Neuronal stem cell (in vitro differentiated cells): Measurements from ENCODE around the gene RPS21.
A peak's percentile ranks its signal among the peaks of the same experiment; 100 is the strongest.

Experiments
- DNase-seq: peaks from one replicate; pipeline ENCODE4 v3.0.0-alpha.2; 2013; ENCODE audit warnings: low spot score
- H2AFZ ChIP-seq: one replicate; pipeline ENCODE4 v1.6.1; 2013; ENCODE audit warnings: mild to moderate bottlenecking, low read length, inconsistent platforms
- H2AK5ac ChIP-seq: 2 replicates; pipeline ENCODE4 v1.6.1; 2013; ENCODE audit warnings: low read depth, mild to moderate bottlenecking, inconsistent platforms, low read length, moderate library complexity, mixed read lengths
- H2BK120ac ChIP-seq: 2 replicates; pipeline ENCODE4 v1.6.1; 2013; ENCODE audit warnings: low read depth, mild to moderate bottlenecking, inconsistent platforms, low read length, moderate library complexity, mixed read lengths
- H2BK12ac ChIP-seq: one replicate; pipeline ENCODE4 v1.6.1; 2013; ENCODE audit warnings: low read length, inconsistent platforms
- H2BK15ac ChIP-seq: 2 replicates; pipeline ENCODE4 v1.6.1; 2013; ENCODE audit warnings: mild to moderate bottlenecking, low read length, inconsistent platforms, mixed read lengths
- H2BK5ac ChIP-seq: one replicate; pipeline ENCODE4 v1.6.1; 2013; ENCODE audit warnings: inconsistent platforms, mild to moderate bottlenecking, low read length, moderate library complexity
- H3K14ac ChIP-seq: one replicate; pipeline ENCODE4 v1.6.1; 2013; ENCODE audit warnings: low read length, inconsistent platforms
- H3K18ac ChIP-seq: 2 replicates; pipeline ENCODE4 v1.6.1; 2013; ENCODE audit warnings: low read length, inconsistent platforms
- H3K23ac ChIP-seq: 2 replicates; pipeline ENCODE4 v1.6.1; 2013; ENCODE audit warnings: low read depth, mild to moderate bottlenecking, mixed read lengths, low read length, inconsistent platforms; ENCODE audit not compliant: poor library complexity
- H3K27ac ChIP-seq: replicated peaks from 3 replicates; pipeline ENCODE4 v1.5.1; 2013; ENCODE audit warnings: low read length, inconsistent platforms
- H3K27me3 ChIP-seq, 3 experiments: 2 replicates each; pipeline ENCODE4 v1.6.1; 2013; ENCODE audit warnings: low read length in 3 of 3, mild to moderate bottlenecking in 2 of 3, inconsistent platforms in 1 of 3, low read depth in 1 of 3, mixed read lengths in 1 of 3, moderate library complexity in 1 of 3; ENCODE audit not compliant: control insufficient read depth in 3 of 3, insufficient read depth in 3 of 3
- H3K36me3 ChIP-seq, 2 donors: replicated peaks in 1 of 2; 2 replicates each; pipeline ENCODE4 v1.6.1; 2013; ENCODE audit warnings: low read length in 2 of 2; ENCODE audit not compliant: control insufficient read depth in 2 of 2, insufficient read depth in 2 of 2
- H3K4ac ChIP-seq: 2 replicates; pipeline ENCODE4 v1.6.1; 2013; ENCODE audit warnings: inconsistent platforms, mild to moderate bottlenecking, low read length, moderate library complexity
- H3K4me1 ChIP-seq, 2 donors: 1 replicate in 1 of 2; 2 replicates in 1 of 2; pipeline ENCODE4 v1.6.1; 2013; ENCODE audit warnings: low read length in 2 of 2, low read depth in 1 of 2; ENCODE audit not compliant: control insufficient read depth in 2 of 2, insufficient read depth in 1 of 2
- H3K4me2 ChIP-seq: one replicate; pipeline ENCODE4 v1.6.1; 2013; ENCODE audit warnings: mild to moderate bottlenecking, low read length, inconsistent platforms; ENCODE audit not compliant: insufficient read depth, poor library complexity, severe bottlenecking
- H3K4me3 ChIP-seq, 2 donors: 2 replicates each; pipeline ENCODE4 v1.5.1; 2013; ENCODE audit warnings: low read length in 2 of 2, mild to moderate bottlenecking in 2 of 2, inconsistent platforms in 1 of 2, moderate library complexity in 1 of 2
- H3K79me1 ChIP-seq: one replicate; pipeline ENCODE4 v1.6.1; 2013; ENCODE audit warnings: low read depth, mild to moderate bottlenecking, inconsistent platforms, low read length, moderate library complexity
- H3K9ac ChIP-seq: one replicate; pipeline ENCODE4 v1.6.1; 2013; ENCODE audit warnings: mild to moderate bottlenecking, low read depth, low read length, inconsistent platforms; ENCODE audit not compliant: poor library complexity
- H3K9me3 ChIP-seq, 2 donors: replicated peaks in 1 of 2; 2 replicates each; pipeline versions ENCODE3 to v1.6.1; 2013; ENCODE audit warnings: low read length in 2 of 2, mild to moderate bottlenecking in 2 of 2, inconsistent platforms in 1 of 2, low read depth in 1 of 2, mixed read lengths in 1 of 2, moderate library complexity in 1 of 2; ENCODE audit not compliant: control insufficient read depth in 2 of 2, insufficient read depth in 1 of 2
- H4K8ac ChIP-seq: one replicate; pipeline ENCODE4 v1.6.1; 2013; ENCODE audit warnings: low read depth, mild to moderate bottlenecking, inconsistent platforms, low read length, moderate library complexity
- H4K91ac ChIP-seq: one replicate; pipeline ENCODE4 v1.6.1; 2013; ENCODE audit warnings: low read length, low read depth, mild to moderate bottlenecking, inconsistent platforms; ENCODE audit not compliant: poor library complexity
- WGBS, 2 donors: extraction: QIAGEN DNeasy Blood & Tissue Kit; methylation state at CpG; one replicate each; pipeline ENCODE4 v1.1.7; 2013; ENCODE audit warnings: missing lambda C conversion rate in 2 of 2, mixed read lengths in 1 of 2; ENCODE audit not compliant: insufficient read length in 2 of 2, insufficient replicate concordance in 1 of 2; ENCODE audit errors: extremely low coverage in 2 of 2; 5-methylcytosine and 5-hydroxymethylcytosine counted together

RPS21 gene

DNA sequence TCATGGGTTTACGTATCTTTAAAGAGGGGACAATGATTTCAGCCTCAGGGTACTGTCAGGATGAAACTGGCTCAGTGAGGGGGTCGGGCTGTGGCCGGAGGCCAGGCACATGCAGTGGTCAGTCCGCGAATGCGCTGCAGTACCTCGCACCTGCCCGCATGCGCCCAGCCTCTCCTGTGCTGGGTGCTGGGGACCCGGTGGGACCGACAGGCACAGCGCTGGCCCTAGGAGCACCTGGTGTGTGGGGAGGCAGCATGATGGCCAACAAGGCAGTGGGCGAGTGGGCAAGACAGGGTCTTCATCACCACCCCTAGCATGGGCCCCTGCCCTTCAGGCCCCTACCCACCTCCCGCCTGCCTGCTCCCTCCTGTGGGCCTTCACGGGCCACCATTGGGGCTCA lies 21.2 kb downstream of the RPS21 start:
- no peak overlapping the region for H2BK5ac ChIP-seq
- no peaks in the 10 kb centered on the region for H3K9me3 ChIP-seq
- H4K91ac ChIP-seq = no peak overlapping the region
- no peak overlapping the region for H3K27ac ChIP-seq
- H3K9ac ChIP-seq = no peak overlapping the region
- H3K14ac ChIP-seq = peak overlapping the region; percentile 31
- peak overlapping the region; percentile 97 for H3K23ac ChIP-seq
- H3K79me1 ChIP-seq = peaks cover 13% of the 10 kb centered on the region
- peak overlapping the region; percentile 93 for H2AFZ ChIP-seq
- peaks cover under 1 to 2% of the 10 kb centered on the region in 2 donors for H3K36me3 ChIP-seq
- no peak overlapping the region for H3K4ac ChIP-seq
- H2BK15ac ChIP-seq = peak overlapping the region; percentile 97
- peak overlapping the region; percentile 31 for H2BK120ac ChIP-seq
- H3K4me1 ChIP-seq = peaks cover 9 to 18% of the 10 kb centered on the region in 2 donors
- peak overlapping the region in 1 of 2 donors; percentile 90 for H3K4me3 ChIP-seq
- DNase-seq = no peak
- peak overlapping the region; percentile 99 for H2AK5ac ChIP-seq
- WGBS, 2 donors = no CpG with 5 or more reads among the region's 15 CpGs
- H3K27me3 ChIP-seq = peaks cover 0 to 55% (median 4%) of the 10 kb centered on the region in 3 experiments
- H3K18ac ChIP-seq = peak overlapping the region; percentile 98
- H3K4me2 ChIP-seq = no peak overlapping the region
- H2BK12ac ChIP-seq = peak overlapping the region; percentile 98
- H4K8ac ChIP-seq = peak overlapping the region; percentile 95

DNA sequence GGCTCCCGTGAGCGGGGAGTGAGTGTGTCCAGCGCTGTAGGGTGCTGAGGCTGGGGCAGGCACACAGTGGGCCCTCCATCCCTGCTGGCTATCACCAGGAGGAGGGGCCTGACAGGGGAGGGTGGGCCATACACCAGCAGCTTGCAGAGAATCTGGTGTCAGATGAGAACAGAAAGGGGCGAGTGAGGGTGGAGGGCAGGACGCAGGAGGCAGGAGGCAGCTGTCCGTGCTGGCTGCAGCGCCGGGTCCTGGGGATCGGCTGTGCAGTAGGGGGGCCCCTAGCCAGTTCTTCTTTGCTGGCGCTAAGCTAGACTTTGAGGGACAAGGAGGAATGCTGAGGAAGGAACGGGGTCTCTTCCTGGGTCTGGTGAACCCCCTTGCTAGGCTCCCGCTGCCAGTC lies 21.7 kb downstream of the RPS21 start:
- no peak overlapping the region for H3K4me2 ChIP-seq
- H2BK12ac ChIP-seq = peak overlapping the region; percentile 88
- H4K8ac ChIP-seq = no peak overlapping the region
- no peak overlapping the region for H2BK5ac ChIP-seq
- no peaks in the 10 kb centered on the region for H3K9me3 ChIP-seq
- peaks cover 8% of the 10 kb centered on the region for H3K79me1 ChIP-seq
- H3K23ac ChIP-seq = no peak overlapping the region
- no peak overlapping the region for H2AFZ ChIP-seq
- no peak overlapping the region for H3K27ac ChIP-seq
- H2BK120ac ChIP-seq = no peak overlapping the region
- no CpG with 5 or more reads among the region's 12 CpGs for WGBS, 2 donors
- H3K4me3 ChIP-seq = no peak overlapping the region
- no peak overlapping the region for H3K4ac ChIP-seq
- peak overlapping the region; percentile 60 for H3K9ac ChIP-seq
- H3K18ac ChIP-seq = peak overlapping the region; percentile 1
- H3K14ac ChIP-seq = no peak overlapping the region
- H3K36me3 ChIP-seq = no peaks in the 10 kb centered on the region
- no peak for DNase-seq
- H4K91ac ChIP-seq = no peak overlapping the region
- peaks cover 0 to 60% (median 4%) of the 10 kb centered on the region in 3 experiments for H3K27me3 ChIP-seq
- peaks cover 9 to 18% of the 10 kb centered on the region in 2 donors for H3K4me1 ChIP-seq
- peak overlapping the region; percentile 99 for H2AK5ac ChIP-seq
- peak overlapping the region; percentile 97 for H2BK15ac ChIP-seq

DNA sequence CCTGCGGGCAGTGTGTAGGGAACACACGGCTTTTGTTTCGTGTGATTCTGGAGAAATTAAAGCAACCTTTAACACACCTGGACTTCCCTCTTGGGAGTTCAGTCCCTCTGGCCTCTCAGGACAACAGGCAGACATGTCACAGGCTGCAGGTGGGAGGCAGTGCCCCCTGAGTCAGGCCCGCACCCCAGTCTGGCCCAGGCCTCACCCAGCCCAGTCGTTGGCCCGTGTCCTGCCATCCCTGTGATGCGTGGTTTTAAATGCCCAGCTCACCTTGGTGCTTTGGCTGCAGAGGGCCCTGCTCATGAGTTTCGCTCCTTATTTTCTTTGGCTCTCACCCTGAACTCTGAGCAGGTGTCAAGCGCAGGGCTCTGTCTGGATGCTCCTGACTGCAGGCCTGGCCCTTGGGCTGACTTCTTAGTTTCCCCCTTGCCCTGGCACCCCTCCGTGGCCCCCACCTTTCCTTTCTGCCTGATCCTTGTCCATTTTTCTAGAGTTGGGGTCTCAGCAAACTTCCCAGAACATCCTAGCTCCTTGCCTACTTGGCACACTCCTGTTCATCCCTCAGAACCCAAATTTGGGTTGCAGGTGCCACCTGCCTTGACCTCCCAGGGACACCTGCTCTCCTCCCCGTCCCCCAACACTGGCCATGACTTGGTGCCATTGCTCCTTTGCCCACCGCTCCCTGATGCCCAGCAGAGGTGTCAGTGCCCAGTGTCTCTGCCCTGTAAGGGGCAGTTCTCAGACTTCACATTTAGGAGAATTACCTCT lies 22.4 kb downstream of the RPS21 start:
- Histone ChIP-seq H4K91ac (no peak overlapping the region), H2AFZ (no peak overlapping the region), H2AK5ac (peak overlapping the region; percentile 99), H3K4me1 (peaks cover 9 to 18% of the 10 kb centered on the region in 2 donors), H3K9me3 (no peaks in the 10 kb centered on the region), H3K9ac (no peak overlapping the region), H3K4ac (no peak overlapping the region), H3K23ac (no peak overlapping the region), H3K14ac (no peak overlapping the region), H3K4me3 (no peak overlapping the region), H3K27ac (no peak overlapping the region), H2BK120ac (no peak overlapping the region), H2BK15ac (peak overlapping the region; percentile 97), H3K27me3 (peaks cover 0 to 66% (median 4%) of the 10 kb centered on the region in 3 experiments), H3K4me2 (no peak overlapping the region), H2BK12ac (no peak overlapping the region), H2BK5ac (no peak overlapping the region), H4K8ac (no peak overlapping the region), H3K36me3 (no peaks in the 10 kb centered on the region), H3K79me1 (peaks cover 8% of the 10 kb centered on the region), H3K18ac (no peak overlapping the region)
- WGBS, 2 donors = no CpG with 5 or more reads among the region's 12 CpGs
- DNase-seq = no peak

DNA sequence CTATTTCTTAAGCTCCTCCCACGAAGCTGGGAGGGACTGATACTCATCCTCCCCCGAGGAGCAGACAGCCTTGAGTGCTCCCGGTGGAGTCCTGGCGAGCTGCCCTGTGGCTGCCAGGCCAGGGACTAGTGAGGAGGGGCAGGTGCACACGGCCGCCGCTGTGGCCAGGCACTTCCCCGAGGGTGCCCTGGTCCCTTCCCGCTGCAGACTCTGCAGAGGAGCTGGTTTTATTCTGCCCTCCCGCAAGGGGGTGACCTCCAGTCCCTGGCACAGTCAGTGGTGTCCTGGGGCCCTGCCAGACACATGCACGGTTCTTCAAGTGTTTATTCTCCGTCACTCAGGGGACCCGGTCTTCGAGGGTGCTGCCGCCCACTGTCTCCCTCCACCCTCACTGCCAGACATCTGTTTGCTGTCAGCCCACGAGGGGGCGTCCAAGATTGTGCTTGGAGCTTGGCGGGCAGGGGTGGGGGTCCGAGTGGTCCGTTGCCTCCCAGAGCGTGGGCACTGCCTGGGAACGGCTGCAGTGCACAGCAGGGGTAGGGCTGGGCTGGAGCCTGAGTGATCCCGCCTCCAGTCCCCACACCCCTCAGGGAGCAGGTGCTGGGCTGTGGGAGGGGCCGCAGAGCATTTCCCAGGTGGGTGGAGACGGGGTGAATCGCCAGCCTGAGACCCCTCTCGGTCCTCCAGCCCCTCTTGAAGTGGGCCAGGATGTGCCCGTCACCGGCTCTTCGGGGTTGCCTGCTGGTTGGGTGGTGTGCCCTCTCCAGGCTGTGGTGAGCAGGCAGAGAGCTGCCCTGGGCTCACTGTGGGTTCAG lies 23.2 kb downstream of the RPS21 start:
- H2AFZ ChIP-seq = no peak overlapping the region
- no peak overlapping the region for H3K14ac ChIP-seq
- H2BK5ac ChIP-seq = no peak overlapping the region
- H3K23ac ChIP-seq = peak overlapping the region; percentile 81
- DNase-seq = peak; percentile 65
- peak overlapping the region; percentile 59 for H2BK12ac ChIP-seq
- no peak overlapping the region for H3K27ac ChIP-seq
- peaks cover 5% of the 10 kb centered on the region for H3K79me1 ChIP-seq
- peak overlapping the region; percentile 78 for H3K18ac ChIP-seq
- no peaks in the 10 kb centered on the region for H3K36me3 ChIP-seq
- no peaks in the 10 kb centered on the region for H3K9me3 ChIP-seq
- peak overlapping the region; percentile 99 for H2BK120ac ChIP-seq
- H2BK15ac ChIP-seq = peak overlapping the region; percentile 87
- peak overlapping the region; percentile 72 for H4K8ac ChIP-seq
- no peak overlapping the region for H4K91ac ChIP-seq
- H3K4me3 ChIP-seq = no peak overlapping the region
- no peak overlapping the region for H3K4ac ChIP-seq
- H3K27me3 ChIP-seq = peaks cover 0 to 73% (median 4%) of the 10 kb centered on the region in 3 experiments
- H3K9ac ChIP-seq = peak overlapping the region; percentile 76
- H3K4me1 ChIP-seq = peaks cover 8 to 18% of the 10 kb centered on the region in 2 donors
- peak overlapping the region; percentile 28 for H3K4me2 ChIP-seq
- WGBS, 2 donors = no CpG with 5 or more reads among the region's 30 CpGs
- peak overlapping the region; percentile 88 for H2AK5ac ChIP-seq
